Kidney glomerular epithelial cell (primary cell): ENCODE measurements around the gene DNAJC21.
"Not testable (repeated sequence)": the region's sequence is repeated elsewhere in the genome, so short reads cannot be mapped to it uniquely, and the experiment has no call there.

Source experiments
- DNase-seq: peaks from one replicate; lab custom pipeline; 2025; lab: John Stamatoyannopoulos, UW

The DNAJC21 gene

DNA sequence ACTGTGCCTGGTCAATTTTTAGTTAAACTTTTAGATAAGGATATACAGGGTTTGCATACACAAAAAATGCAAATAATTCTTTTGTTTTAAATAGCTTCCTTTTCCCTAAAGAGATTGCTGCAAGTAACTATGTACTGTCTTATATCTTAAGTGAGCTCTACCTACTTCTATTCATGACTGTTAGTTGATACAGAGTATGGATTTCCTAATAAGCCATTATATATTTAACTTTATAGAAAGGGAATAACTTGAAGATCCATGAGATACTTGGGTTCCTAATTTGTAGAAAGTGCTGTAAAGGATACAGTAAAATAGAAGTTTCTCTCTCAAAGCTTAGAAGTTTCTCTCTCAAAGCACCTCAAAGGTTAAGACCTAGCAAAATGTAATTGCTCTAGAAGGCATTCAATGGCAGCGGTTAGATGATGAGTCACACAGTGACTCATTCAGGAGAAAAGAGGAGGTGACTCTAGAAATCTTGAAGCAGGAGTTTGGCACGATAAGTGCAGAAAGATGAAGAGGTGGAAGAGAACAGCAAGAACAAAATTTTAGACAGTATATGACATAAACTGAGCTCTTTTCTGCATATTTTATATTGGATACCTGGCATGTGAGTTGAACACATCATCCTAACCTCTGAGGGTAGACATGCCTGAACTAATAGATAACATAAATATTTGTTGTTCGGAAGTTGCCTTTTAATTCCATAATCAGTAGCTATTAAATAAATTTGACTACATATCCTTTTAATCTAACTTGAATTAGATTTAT lies 5.5 kb upstream of the DNAJC21 start:
- DNase-seq = peak; percentile 92

DNA sequence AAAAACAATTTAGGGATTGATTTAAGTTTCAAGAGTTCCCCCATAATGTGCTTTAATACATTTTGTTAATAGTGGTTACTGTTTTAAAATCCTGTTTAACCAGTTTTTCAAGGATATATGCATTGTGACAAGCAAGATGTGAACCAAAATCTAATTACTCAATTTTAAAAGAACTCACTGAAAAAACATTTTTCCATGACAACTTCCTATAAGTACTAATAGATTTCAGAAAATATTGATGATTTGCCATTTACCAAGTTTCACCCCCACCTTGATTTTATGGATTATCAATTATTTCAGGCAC lies 4.9 kb upstream of the DNAJC21 start:
- DNase-seq = no peak

DNA sequence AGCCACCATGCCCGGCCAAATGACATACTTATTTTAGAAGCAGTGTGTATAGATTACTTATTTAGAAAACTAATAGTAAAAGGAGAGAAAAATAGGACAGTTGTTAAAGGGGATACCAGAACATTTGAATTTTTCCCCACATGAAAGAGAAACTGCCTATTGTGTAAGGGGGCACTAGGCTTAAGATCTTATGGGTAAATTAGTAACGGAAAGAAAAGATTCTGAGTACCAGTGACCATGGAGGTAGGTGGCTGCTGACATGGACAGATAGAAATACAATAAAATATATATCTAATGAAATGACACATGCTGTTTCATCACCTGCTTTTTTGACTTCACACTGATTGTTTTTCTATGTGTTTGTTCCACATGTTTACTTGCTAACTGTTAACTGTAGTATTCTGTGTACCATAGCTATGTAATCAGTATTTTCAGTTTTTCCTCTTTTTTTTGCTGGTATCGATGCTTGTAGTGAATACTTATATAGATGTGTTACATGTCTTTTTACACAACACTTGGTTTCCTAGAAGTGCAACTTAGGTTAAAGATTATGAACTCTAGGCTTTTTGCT lies 3.0 kb upstream of the DNAJC21 start:
- DNase-seq = no peak

DNA sequence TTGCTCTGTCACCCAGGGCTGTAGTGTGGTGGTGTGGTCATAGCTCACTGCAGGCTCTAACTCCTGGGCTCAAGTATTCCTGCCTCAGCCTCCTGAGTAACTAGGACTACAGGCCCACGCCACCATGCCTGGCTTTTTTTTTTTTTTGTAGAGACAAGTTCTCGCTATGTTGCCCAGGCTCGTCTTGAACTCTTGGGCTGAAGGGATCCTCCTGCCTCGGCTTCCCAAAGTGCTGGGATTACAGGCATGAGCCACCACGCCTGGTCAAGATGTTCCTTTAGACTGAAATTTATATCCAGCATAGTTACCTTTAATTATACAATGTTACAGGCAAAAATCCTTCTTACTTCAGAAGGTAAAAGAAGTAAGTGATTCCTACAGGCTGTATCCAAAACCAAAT lies 1.6 kb upstream of the DNAJC21 start:
- DNase-seq = no peak

DNA sequence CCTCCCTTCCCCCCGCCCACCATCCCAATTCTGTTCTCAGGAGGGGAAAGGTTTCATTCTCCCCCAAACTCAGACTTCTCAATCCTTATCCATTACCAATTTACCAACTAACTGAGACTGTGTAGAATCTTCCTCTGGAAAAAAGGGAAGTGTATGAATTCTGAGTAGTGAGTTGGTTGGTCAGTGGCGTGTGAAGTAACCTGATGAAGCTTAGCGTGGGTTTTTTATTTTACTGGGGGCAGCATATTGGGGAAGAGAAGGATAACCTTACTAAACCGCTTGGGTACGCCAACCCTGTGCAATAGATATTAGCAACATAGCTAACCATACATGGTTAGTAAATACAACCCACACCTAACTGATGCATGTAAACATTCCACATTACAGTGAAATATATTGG lies 1.1 kb upstream of the DNAJC21 start:
- no peak for DNase-seq

DNA sequence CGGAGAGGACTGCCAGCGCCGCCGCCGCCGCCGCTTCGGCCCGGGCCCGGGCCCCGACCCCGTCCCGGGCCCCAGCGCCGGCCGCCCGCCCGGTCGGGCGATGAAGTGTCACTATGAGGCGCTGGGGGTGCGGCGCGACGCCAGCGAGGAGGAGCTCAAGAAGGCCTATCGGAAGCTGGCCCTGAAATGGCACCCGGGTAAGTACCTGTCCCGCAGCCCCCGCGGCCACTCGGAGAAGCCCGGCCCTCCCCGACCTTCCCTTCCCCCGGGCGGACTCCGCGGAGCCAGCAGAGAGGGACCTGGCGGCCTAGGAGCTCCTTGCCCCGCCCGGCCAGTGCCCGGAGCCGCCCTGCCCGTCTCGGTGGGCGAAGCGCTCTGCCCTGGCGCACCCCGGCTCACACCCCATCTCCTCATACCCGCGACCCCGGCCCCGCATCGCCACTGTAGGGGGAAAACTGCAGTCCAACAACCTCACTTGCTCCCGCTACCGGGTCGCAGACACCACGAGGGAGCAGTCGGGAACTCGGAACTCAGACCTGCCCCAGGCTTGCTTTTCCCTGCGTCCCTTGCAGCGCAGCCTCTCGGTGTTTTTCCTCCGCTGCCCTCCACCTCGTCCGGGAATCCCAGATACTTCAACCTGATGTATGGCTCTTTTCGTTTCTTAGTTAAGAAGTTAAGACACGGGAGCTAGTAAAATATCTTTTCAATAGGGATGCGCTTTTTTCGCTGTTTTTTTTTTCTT lies 532 bp downstream of the DNAJC21 start:
- peak; percentile 72 for DNase-seq

DNA sequence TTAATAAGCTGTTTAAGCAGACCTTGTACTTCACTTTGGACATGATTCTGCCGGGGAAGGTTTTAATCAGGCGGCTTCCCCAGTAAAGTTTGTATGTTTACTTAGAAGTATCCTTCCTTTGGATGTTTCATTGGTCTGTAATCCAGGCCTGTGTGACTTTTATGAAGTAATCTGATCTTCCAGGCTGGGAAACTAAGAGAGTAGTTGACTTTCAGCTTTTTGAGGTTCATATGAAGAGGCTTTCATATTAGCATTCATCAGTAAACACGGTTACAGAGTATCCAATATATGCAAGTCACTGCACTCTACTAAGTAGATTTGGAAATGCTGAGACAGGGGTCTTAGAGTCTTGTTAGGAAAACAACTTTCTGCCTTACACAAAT lies 1.1 kb downstream of the DNAJC21 start:
- DNase-seq = no peak

DNA sequence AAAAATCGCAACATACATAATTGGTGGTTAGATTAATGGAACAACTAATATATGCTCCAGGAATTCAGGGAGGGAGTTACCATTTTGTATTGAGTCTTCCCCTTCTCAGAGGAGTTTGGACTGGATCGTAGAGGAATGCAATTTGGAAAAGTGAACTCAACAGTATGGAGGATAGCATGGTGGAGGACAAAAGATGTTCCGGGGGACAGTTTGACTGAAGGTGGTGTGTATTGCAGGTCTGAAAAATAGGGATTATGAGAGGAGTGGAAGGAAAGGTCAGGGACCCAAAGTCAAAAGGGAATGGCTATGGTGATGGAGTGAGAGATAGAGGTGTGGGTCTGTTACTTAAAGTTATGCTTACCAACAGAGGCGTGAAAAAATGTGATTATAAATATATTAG lies 1.5 kb downstream of the DNAJC21 start:
- no peak for DNase-seq

DNA sequence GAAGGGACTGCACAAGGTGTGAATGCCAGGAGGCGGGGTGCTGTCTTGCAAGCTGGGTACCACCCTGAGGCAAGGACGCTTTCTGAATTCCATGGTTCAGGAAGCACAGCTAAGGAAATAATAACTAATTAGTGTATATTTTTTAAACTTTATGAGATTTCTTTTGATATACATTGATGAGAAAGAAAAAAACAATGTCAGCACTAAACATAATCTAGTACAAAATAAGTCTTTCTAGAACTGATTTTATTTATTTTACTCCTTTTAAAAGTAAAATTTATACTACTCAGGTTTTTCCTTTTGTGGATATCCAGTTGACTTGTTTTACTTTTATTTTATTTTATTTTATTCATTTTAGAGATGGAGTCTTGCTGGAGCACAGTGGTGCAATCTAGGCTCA lies 3.6 kb downstream of the DNAJC21 start:
- no peak for DNase-seq

DNA sequence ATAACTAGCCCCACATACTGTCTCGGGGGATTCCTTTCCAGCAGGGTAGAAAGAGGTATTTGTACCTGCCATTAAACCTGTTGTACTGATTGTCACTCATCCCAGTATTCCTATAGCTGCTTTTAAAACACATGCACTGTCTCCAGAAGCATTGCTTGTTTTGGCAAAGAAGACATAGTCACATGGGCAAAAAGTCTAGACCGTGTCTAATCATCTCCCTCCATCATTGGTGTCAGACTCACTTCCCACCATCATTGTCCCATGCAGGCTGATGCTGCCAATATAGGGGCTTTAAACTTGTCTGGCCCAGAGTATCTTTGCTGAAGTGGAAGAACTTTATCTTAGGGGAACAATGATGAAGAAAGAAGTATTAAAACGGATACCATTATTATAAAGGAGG lies 12.6 kb downstream of the DNAJC21 start:
- no peak for DNase-seq

DNA sequence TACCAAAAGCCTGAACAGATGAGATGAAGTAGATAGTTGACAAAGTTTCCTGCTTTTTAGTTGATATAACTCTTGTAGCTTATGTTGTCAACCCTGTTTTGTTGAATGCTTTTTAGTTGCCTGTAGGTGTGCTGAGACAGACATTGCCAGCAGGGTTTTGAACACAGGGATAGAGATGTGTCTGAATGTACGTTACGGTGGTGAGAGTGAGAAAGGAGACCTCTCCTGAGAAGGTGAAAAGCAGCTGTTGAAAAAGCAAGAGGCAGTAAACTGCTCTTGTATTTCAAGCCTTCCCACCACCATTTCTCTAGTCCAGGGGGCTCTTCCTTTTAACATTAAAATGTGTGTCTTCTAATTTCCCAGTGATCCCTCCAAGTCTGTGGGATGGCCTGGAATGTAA lies 14.7 kb downstream of the DNAJC21 start:
- DNase-seq = no peak

DNA sequence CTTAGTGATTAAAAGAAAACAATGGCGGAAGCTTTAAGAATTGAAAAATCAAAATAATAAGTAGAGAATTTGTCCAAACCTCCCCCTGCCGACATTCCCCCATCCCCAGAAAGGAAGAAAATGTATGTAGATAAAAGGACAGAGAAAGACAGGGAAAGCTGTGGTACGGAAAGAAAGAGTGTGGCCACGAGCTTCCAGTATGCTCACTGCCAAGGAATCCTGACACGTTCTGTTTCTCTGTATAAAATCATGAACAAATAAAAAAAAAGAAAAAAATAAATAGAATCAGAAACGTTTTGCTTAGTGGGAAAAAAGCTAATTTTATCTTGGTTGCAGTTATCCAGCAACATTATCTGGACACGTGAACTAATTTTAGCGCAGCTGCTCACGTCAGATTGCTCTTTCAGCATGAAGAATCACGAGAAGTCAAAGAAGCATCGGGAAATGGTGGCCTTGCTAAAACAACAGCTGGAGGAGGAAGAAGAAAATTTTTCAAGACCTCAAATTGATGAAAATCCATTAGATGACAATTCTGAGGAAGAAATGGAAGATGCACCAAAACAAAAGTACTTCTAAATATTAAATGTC lies 15.2 kb downstream of the DNAJC21 start:
- no peak for DNase-seq

DNA sequence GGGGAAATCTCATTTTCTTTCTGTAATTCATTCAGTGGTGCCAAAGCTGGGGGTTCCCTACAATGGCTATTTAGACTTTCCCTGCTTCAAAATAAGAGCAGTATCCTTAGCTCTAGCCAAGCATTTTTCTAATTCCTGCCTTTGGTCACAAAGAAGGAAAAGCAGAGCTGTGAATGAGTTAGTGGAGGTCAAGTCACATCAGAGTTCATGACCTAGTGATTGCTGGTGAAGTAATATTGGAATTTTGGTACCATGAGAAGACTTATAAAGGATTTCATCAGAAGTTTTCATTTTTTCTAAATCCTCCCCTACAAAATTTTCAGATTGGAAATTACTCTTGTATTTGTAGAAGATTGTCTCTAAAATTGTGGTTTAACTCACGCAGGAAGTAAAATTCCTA lies 28.0 kb downstream of the DNAJC21 start:
- no peak for DNase-seq

DNA sequence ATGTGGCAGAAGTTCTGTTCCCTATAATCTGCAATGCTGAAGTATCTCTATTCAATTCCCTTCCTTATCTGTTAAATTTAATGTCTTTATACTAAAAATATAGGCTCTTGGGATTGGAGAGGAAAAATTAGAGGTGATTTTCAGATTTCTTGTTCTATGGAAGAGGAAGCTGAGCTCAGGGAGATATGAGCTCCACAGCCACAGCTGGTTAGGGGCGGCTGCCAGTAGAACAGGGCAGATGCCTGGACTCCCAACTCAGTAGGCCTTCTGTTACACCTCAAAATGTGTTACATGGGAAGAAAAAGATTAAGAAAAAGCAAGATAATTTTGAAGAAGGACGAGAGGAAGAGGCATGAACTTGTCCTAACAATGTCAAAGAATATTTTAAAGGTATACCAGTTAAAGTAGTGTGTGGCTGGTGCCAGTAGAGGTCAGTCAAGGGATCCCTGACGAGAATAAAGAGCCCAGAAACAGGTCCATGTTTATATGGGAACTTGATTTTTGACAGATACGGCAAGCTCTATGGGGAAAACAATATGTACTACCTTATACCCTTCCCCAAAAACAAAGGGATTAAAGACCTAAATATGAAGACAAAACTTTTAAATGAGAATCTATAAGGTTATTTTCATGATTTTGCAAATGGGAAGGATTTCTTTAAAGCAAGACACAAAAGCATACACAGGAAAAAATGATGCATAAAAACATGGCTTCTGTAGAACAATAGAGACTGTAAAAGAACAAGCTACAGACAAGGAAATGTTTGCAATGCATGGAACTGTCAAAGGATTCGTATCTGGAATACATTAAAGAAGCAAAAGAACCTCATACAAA lies 28.7 kb downstream of the DNAJC21 start:
- DNase-seq = peak; percentile 35

DNA sequence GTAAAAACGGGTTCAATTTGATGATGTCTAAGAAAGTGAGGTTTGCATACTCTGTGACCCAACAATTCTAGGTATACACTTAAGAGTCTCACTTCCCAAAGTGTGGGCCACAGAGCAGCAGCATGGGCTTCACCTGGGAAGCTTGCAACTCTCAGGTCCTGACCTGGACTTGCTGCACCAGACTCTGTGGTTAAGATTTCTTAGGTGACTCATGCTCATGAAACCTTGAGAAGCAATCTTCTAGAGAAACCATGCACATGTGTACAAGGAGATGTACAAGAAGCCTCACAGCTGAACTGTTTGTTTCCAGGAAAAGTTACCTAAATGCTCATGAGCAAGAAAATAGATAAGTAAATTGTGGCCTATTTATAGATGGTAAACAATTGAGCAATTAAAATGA lies 30.0 kb downstream of the DNAJC21 start:
- DNase-seq = peak; percentile 46

DNA sequence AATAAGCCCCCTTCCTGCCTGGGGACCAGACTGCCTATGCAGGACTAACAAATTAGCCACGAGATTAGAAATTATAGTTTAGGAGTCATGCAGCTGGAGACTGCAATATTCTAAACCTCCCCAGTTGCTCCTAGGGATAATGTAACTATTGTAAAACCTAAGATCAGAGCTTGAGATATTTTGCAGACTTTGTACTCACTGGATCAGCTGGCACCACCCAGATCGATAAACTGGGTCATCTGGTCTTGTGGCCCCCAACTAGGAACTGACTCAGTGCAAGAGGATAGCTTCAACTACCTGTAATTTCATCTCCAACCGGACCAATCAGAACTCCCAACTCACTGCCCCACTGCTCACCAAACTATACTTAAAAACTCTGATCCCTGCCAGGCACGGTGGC lies 38.2 kb downstream of the DNAJC21 start:
- no peak for DNase-seq

DNA sequence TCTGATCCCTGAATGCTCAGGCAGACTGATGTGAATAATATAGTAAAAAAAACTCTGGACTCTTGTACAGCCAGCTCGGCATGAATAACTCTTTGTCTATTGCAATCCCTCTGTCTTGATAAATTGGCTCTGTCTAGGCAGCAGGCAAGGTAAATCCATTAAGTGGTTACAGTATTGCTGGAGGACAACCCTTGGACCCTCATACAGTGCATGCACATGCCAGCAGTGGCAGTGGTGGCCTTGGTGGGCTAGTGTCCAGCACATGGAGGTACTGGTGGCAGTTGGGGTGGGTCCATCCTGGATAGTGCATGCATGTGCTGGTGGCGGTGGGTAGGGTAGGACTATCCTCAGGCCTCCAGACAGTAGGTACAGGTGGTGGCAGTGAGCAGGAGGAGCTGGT lies 38.9 kb downstream of the DNAJC21 start:
- no peak for DNase-seq

DNA sequence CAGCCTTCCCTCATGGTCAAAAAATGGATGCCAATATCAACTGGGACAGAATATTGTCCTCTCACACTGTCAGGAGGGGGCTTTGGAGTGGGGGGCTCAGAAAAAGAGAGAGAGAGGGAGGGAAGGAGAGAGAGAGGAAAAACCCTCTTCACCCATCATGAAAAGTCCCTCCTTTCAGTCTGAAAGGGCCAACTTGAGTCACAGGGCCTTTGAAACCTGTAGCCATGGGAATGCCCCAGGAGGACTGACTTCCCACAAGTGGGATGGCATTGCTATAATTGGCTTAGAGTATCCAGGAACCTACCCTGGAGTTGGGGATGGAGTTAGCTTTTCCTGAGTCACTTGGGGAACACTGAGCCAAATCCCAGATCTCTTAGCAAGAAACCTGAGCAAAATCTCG lies 41.2 kb downstream of the DNAJC21 start:
- no peak for DNase-seq

DNA sequence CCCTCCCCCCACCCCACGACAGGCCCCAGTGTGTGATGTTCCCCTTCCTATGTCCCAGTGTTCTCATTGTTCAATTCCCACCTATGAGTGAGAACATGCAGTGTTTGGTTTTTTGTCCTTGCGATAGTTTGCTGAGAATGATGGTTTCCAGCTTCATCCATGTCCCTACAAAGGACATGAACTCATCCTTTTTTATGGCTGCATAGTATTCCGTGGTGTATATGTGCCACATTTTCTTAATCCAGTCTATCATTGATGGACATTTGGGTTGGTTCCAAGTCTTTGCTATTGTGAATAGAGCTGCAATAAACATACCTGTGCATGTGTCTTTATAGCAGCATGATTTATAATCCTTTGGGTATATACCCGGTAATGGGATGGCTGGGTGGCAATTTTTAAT lies 42.3 kb downstream of the DNAJC21 start:
- DNase-seq = not testable (repeated sequence)

DNA sequence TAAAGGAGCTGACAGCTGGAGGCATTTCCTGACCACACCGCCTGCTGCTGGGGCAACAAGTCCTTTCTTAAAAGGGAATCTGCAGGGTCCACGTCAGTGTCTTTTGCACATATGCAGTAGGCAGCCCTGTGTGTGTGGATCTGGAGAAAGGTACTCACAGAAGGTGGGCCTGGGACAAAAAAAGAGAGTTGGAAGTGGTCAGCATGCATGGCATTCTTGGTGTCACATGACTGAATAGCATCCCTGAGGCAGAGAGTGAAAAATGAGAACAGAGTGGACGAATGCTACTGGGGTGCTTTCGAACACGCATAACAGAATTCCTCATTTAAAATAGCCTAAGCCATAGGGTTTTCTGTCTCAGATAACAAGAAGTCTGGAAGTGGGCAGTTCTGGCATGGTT lies 47.0 kb downstream of the DNAJC21 start:
- DNase-seq = no peak

DNA sequence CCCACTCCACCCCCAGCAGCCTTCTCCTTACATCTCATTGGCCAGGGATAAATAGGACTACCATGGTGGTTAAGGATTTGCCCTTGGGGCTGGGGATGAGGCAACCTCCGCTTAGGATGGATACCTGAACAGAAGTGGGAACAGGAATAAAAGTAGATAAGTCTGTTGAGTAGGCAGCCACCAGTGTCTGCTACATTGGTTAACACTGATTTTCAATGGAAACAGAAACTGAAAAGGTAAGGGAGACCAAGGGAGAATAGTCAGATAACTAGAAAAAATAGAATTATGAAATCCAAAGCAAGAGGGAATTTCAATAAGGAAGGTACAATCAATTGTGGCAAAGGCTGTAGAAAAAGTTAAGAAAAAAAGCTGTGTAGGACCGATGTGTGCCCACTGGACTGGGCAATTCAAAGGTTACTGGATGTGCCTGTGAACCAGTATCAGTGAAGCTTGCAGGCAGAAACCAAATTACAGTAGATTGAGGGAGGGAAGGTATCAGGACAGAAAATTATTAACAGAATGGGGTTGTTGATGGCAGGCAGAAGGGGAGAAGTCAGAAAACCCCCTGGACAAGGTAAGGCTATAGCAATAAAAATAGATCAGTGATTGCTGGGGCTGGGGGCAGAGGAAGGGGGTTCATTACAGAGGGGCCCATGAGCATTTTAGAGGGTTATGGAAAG lies 48.7 kb downstream of the DNAJC21 start:
- DNase-seq = peak; percentile 10

DNA sequence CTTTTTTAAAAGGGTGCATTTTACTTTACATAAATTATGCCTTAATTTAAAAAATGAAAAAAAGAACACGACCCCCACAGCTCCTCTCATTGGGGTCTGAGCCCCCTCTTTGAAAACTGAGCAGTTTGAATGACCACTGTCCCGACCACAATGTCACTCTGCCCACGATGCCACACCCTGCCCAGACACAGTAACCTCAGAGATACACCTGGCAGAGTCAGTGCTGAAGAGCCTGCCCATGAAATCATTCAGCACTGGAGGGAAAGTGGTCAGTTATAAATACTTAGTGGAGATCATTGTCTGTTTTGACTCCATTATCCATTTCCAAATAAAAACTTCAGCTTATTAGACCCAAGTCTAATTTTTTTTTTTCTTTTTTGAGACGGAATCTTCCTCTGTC lies 49.3 kb downstream of the DNAJC21 start:
- DNase-seq = no peak
